K562 (cell line): ENCODE results near the gene C22orf39. TPM values are rescaled to one million over a fixed set of nuclear protein-coding genes. Genes with fewer than 3 reads are reported as not detected.

Source experiments
- BCL6 ChIP-seq: fragments of 250-450 bp; sonication (Bioruptor Pico); IDR thresholded peaks from 2 replicates; pipeline ENCODE4 v1.4.0; 2020
- E2F6 ChIP-seq, 2 experiments: IDR thresholded peaks; 2 replicates each; pipeline ENCODE4 v1.6.1; 2011; ENCODE audit warnings: borderline replicate concordance in 1 of 2, control low read depth in 1 of 2, low read depth in 1 of 2, low read length in 1 of 2, mild to moderate bottlenecking in 1 of 2, mixed read lengths in 1 of 2, moderate library complexity in 1 of 2; ENCODE audit not compliant: insufficient read depth in 1 of 2, insufficient read length in 1 of 2, poor library complexity in 1 of 2, severe bottlenecking in 1 of 2; ENCODE audit errors: extremely low read depth in 1 of 2
- EZH2 ChIP-seq: IDR thresholded peaks from 2 replicates; pipeline ENCODE4 v1.6.1; 2012; ENCODE audit warnings: low read depth, mild to moderate bottlenecking, inconsistent platforms, low read length, borderline replicate concordance
- FOXA3 ChIP-seq, 2 experiments: fragments of 450-650 bp in 1 of 2; sonication (generic) in 1 of 2; formaldehyde crosslinking; IDR thresholded peaks in 1 of 2; conservative IDR thresholded peaks in 1 of 2; 2 replicates each; pipeline versions ENCODE4 v1.4.0 to v1.8.0; 2020 to 2022; ENCODE audit warnings: mild to moderate bottlenecking in 2 of 2, missing genetic modification reagents in 1 of 2
- FOXJ3 ChIP-seq: sonication (generic); formaldehyde crosslinking; IDR thresholded peaks from 2 replicates; pipeline ENCODE4 v1.4.0; 2020; ENCODE audit warnings: mild to moderate bottlenecking, missing genetic modification reagents
- LARP7 ChIP-seq: fragments of 450-650 bp; IDR thresholded peaks from 2 replicates; pipeline ENCODE4 v1.6.1; 2016
- PCBP1 ChIP-seq: fragments of 200-400 bp; formaldehyde crosslinking; IDR thresholded peaks from 2 replicates; pipeline ENCODE4 v1.6.1; 2018; ENCODE audit warnings: mild to moderate bottlenecking, low read depth, low read length; ENCODE audit not compliant: poor library complexity, severe bottlenecking
- RNF219 ChIP-seq: fragments of 250-450 bp; sonication (Bioruptor Pico); IDR thresholded peaks from 2 replicates; pipeline ENCODE4 v1.5.0; 2022; ENCODE audit warnings: mild to moderate bottlenecking
- SMARCB1 ChIP-seq: IDR thresholded peaks from 2 replicates; pipeline ENCODE4 v1.6.1; 2011; ENCODE audit warnings: improper control_type of control experiment, low read depth; ENCODE audit not compliant: insufficient read length
- SP2 ChIP-seq: IDR thresholded peaks from 2 replicates; pipeline ENCODE4 v1.6.1; 2011; ENCODE audit warnings: mild to moderate bottlenecking, low read depth, low read length, moderate library complexity; ENCODE audit not compliant: poor library complexity, severe bottlenecking; ENCODE audit errors: extremely low read depth
- TCF7L2 ChIP-seq: fragments of 150-350 bp; IDR thresholded peaks from 2 replicates; pipeline ENCODE4 v1.6.1; 2016; ENCODE audit warnings: low read depth, mild to moderate bottlenecking, low read length, moderate library complexity
- TCFL5 ChIP-seq: fragments of 250-450 bp; sonication (Bioruptor Pico); conservative IDR thresholded peaks from 2 replicates; pipeline ENCODE4 v1.6.1; 2021; ENCODE audit warnings: mild to moderate bottlenecking, moderate library complexity, matching md5 sums
- TRIM24 ChIP-seq, 2 experiments: fragments of 450-650 bp; IDR thresholded peaks; 2 replicates each; pipeline ENCODE4 v1.6.1; 2016
- ZNF311 ChIP-seq: fragments of 250-450 bp; sonication (Bioruptor Pico); IDR thresholded peaks from 2 replicates; pipeline ENCODE4 v1.4.0; 2020; ENCODE audit warnings: mild to moderate bottlenecking, moderate library complexity
- ZNF518B ChIP-seq: fragments of 250-450 bp; sonication (Bioruptor Pico); IDR thresholded peaks from 2 replicates; pipeline ENCODE4 v1.5.0; 2021; ENCODE audit warnings: mild to moderate bottlenecking, moderate library complexity
- ZNF785 ChIP-seq: fragments of 250-450 bp; sonication (Bioruptor Pico); IDR thresholded peaks from 2 replicates; pipeline ENCODE4 v1.4.0; 2020; ENCODE audit warnings: mild to moderate bottlenecking
- ZNF79 ChIP-seq: fragments of 250-450 bp; sonication (Bioruptor Pico); IDR thresholded peaks from 2 replicates; pipeline ENCODE4 v1.4.0; 2020; ENCODE audit warnings: low read depth, mild to moderate bottlenecking, moderate library complexity
- polyA plus RNA-seq, 8 experiments: library from polyadenylated mRNA; depleted of rRNA in 4 of 8; stranded (reverse) in 5 of 8; unstranded in 3 of 8; fragments of >200 nt; fragmentation: Nextera tagmentation in 2 of 8; fragmentation: Illumina TruSeq in 1 of 8; extraction: Ambion mirVana in 2 of 8; extraction: Trizol in 1 of 8; gene quantifications; 2 replicates each; pipeline versions ENCODE4 v1.2.1 to v1.2.3, GENCODE V29; 2011 to 2014; ENCODE audit warnings: inconsistent platforms in 1 of 8, missing spikeins in 1 of 8
- total RNA-seq, 7 experiments: library from RNA; depleted of rRNA in 6 of 7; stranded (reverse); fragments of >200 nt in 6 of 7; fragmentation: Illumina TruSeq in 2 of 7; extraction: Trizol in 2 of 7; gene quantifications; 2 replicates each; pipeline versions ENCODE4 v1.2.1 to v1.2.3, GENCODE V29; 2011 to 2021; ENCODE audit warnings: low replicate concordance in 1 of 7

C22orf39 gene
- total and polyA plus RNA-seq, 9 of the 15 experiments (the other 6 are each of a cell fraction or from before 2014, with no cell fraction given): 20.4 to 139 (median 66.8) TPM

GRCh38 chr22:19447330-19448075 lies at the start of gene C22orf39 (continued):
- TF ChIP-seq RNF219 (CRISPR knock-in tag): no peak
- no peak for TF ChIP-seq FOXJ3 (CRISPR knock-in tag)
- no peak for TF ChIP-seq SMARCB1
- peak; percentile 90 to 92 for TF ChIP-seq E2F6 (IDR thresholded peaks at IDR 0.05; ENCODE audit: borderline replicate concordance in 1 of 2, extremely low read depth in 1 of 2, insufficient read depth in 1 of 2, insufficient read length in 1 of 2, low read depth in 1 of 2, low read length in 1 of 2, poor library complexity in 1 of 2, severe bottlenecking in 1 of 2)
- no peak for TF ChIP-seq ZNF79 (CRISPR knock-in tag)
- no peak for TF ChIP-seq TRIM24 (IDR thresholded peaks at IDR 0.05)
- TF ChIP-seq EZH2: no peak
- no peak for TF ChIP-seq ZNF518B (CRISPR knock-in tag)
- peak; percentile 89 for TF ChIP-seq PCBP1
- no peak for TF ChIP-seq FOXA3 (CRISPR knock-in tag; conservative IDR thresholded peaks at IDR 0.05 in 1 of 2, IDR thresholded peaks at IDR 0.05 in 1 of 2)
- TF ChIP-seq ZNF785 (CRISPR knock-in tag): no peak
- no peak for TF ChIP-seq ZNF311 (CRISPR knock-in tag)
- no peak for TF ChIP-seq BCL6 (CRISPR knock-in tag)
- TF ChIP-seq SP2: peak; percentile 95
- no peak for TF ChIP-seq TCFL5 (CRISPR knock-in tag)
- peak; percentile 7; the same call in 1 of the 2 replicates for TF ChIP-seq LARP7
- TF ChIP-seq TCF7L2: no peak
